HG03025 (cell line): Measurements from ENCODE around the gene KCNIP4.

ENCODE experiments used
- ATAC-seq: cut with Tn5 transposase; IDR thresholded peaks from one replicate; pipeline ENCODE4 v1.9.1; 2021; ENCODE audit warnings: mild to moderate bottlenecking, moderate library complexity; ENCODE audit not compliant: unreplicated experiment, low FRiP score

Gene KCNIP4

GRCh38 chr4:21514022-21514694 is 434.4 kb downstream of the KCNIP4 start:
- no peak for ATAC-seq

GRCh38 chr4:21512353-21512752 is 436.2 kb downstream of the KCNIP4 start:
- ATAC-seq = no peak

GRCh38 chr4:21507439-21507838 is 441.1 kb downstream of the KCNIP4 start:
- no peak for ATAC-seq

GRCh38 chr4:21490682-21491081 is 457.9 kb downstream of the KCNIP4 start:
- no peak for ATAC-seq

- no peak for ATAC-seq
Observed at GRCh38 chr4:21476757-21477156, 471.8 kb downstream of the KCNIP4 start.

- ATAC-seq = no peak
Observed at GRCh38 chr4:21474195-21474594, 474.4 kb downstream of the KCNIP4 start.

GRCh38 chr4:21470535-21470934 is 478.0 kb downstream of the KCNIP4 start:
- ATAC-seq = no peak

- no peak for ATAC-seq
Observed at GRCh38 chr4:21469438-21470300, 478.9 kb downstream of the KCNIP4 start.

- no peak for ATAC-seq
Observed at GRCh38 chr4:21467551-21467950, 481.0 kb downstream of the KCNIP4 start.

GRCh38 chr4:21457086-21457840 is 491.3 kb downstream of the KCNIP4 start:
- no peak for ATAC-seq

GRCh38 chr4:21454831-21455230 is 493.7 kb downstream of the KCNIP4 start:
- ATAC-seq = no peak

GRCh38 chr4:21454201-21454600 is 494.4 kb downstream of the KCNIP4 start:
- ATAC-seq = no peak

- ATAC-seq = no peak
Observed at GRCh38 chr4:21452931-21453330, 495.6 kb downstream of the KCNIP4 start.

GRCh38 chr4:21451032-21451431 is 497.5 kb downstream of the KCNIP4 start:
- no peak for ATAC-seq

GRCh38 chr4:21450331-21450730 is 498.2 kb downstream of the KCNIP4 start:
- no peak for ATAC-seq

- ATAC-seq = no peak
Observed at GRCh38 chr4:21447301-21448054, 501.1 kb downstream of the KCNIP4 start.

GRCh38 chr4:21420166-21420565 is 528.4 kb downstream of the KCNIP4 start:
- ATAC-seq = no peak

- no peak for ATAC-seq
Observed at GRCh38 chr4:21415728-21416127, 532.8 kb downstream of the KCNIP4 start.

GRCh38 chr4:21413807-21414370 is 534.7 kb downstream of the KCNIP4 start:
- ATAC-seq = no peak

GRCh38 chr4:21411086-21411485 is 537.5 kb downstream of the KCNIP4 start:
- ATAC-seq = no peak
